DOHH2 (cell line): ENCODE data around the gene EPHA5.

Experiments
- CTCF ChIP-seq: fragments of 200-600 bp; sonication (generic); IDR thresholded peaks from one replicate; pipeline ENCODE4 v1.5.1; 2014; ENCODE audit warnings: antibody characterized with exemption, mild to moderate bottlenecking, low read depth, low read length; ENCODE audit not compliant: poor library complexity, severe bottlenecking
- EZH2phosphoT487 ChIP-seq: fragments of 200-600 bp; sonication (generic); IDR thresholded peaks from 2 replicates; pipeline ENCODE4 v1.6.1; 2017; ENCODE audit warnings: borderline replicate concordance, mild to moderate bottlenecking, antibody characterized with exemption, low read length, moderate library complexity, mixed read lengths

DNA sequence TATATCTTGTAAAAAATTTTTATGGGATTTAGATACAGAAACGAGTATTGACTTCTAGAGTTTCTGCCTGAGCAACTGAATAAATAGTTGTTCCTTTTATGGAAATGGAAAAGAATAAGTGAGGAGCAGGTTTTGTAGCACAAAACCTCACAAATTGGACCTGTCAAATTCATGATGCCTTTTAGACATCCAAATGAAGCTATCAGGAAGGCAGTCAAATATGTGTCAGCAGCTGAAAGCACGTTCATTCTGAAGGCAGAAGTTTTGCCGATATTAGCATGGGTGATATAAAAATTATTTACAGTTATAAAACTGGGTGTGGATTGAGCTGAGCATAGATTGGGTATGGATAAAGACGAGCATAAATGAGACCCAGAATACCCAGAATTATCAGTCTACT, 374.0 kb downstream of the EPHA5 start:
- no peak for TF ChIP-seq CTCF
- TF ChIP-seq EZH2phosphoT487, result no peak
